ENCODE measurements around the gene C1QTNF9.
"Not testable (repeated sequence)": the region's sequence is repeated elsewhere in the genome, so short reads cannot be mapped to it uniquely, and the experiment has no call there.

Gene C1QTNF9

DNA sequence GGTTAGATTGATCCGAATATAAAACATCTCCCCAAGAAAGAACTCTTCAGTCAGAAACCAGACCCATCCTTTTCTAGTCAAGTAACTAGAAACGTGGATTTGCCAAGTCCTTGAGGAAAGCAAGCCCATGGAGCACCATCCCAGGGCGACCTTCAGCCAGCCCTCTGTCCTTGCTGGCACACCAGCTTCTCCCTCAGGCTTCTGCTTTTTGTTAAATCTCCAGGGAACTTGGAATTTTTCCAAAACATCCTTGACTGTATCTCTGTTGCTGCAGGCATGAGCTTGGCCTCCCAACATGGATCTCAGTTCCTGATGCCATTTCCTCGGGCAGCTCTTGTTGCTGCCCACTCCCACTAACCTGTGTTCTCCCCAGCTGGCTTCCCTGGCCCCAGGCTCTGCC lies 27.1 kb upstream of the C1QTNF9 start:
- no peak for DNase-seq

DNA sequence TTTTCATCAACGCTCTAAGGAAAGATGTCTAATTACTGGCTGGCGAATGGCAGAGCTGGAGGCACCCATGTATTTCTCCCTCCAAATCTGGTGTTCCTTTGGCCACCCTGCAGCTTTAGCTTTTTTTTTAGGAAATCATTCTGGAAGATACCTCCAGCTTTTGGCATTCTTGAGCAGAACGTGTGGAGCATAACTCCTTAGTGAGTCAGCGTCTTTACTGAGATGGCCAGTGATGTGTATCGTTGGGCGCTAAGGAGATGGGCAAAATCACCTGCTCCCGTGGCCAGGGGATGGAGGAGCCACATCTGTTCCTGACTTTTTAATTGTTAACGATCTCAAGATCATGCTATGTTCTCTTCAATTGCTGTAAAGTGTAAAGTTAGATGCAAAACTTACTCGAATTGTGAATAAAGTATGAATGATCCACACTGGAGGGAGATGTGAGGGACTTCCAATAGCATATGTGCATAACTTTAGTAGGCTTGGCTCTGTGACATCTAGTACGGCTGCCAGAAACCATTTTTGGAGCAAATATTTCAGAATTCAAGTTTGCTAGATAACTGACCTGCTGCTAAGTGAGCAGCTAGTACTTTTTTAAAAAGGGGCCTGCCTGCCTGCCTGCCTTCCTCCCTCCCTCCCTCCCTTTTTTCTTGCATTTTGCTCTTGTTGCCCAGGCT lies 24.4 kb upstream of the C1QTNF9 start:
- DNase-seq = no peak

DNA sequence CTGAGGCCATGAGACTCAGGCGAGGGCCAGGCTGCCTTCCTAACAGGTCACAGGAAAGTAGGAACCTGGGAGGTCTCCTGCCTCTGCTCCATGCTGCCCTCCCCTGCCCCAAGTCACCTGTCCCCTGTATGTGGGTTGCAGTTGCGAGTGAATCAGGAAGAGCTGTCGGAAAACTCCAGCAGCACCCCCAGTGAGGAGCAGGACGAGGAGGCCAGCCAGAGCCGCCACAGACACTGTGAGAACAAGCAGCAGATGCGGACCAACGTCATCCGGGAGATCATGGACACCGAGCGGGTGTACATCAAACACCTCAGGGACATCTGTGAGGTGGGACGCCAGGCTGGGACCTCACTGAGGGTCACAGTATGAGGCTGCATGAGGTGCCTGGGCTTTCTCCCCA lies 22.8 kb upstream of the C1QTNF9 start:
- DNase-seq = no peak

DNA sequence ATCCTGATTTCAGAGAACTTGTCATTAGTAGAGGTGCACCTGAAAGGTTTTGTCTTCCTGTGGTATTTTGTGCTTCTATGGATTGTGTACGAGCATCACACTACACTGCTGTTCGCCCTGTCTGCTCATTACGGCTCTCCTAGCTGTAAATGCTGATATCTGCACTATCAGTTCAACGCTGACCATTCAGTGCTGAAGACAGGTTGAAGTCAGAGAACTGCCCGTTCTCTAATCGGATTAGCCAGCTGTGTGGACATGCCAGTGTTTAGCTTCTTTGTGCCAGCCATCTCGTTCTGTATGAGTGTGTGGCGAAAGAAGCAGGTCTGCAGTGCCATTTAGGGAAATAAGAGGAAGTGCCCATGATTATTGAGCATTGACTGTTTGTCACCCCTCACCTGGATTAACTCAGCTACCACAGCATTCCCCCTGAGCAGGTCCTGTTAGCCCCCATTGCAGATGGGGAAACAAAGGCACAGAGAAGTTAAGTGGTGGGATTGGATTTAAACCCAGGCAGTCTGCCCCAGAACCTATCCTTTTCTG lies 21.6 kb upstream of the C1QTNF9 start:
- no peak for DNase-seq

DNA sequence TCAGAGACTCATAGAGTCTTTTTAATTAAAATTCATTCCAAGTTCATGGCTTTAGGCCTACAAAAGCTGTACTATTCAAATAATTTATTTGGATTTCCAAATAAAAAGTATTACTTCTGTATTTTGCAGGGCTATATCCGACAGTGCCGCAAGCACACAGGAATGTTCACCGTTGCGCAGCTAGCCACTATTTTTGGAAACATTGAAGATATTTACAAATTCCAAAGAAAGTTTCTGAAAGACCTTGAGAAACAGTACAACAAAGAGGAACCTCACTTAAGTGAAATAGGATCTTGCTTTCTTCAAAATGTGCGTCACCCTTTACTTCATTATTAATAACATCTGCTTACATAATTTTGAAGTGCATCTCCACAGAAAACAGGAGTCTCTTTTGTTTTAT lies 20.5 kb upstream of the C1QTNF9 start:
- no peak for DNase-seq

DNA sequence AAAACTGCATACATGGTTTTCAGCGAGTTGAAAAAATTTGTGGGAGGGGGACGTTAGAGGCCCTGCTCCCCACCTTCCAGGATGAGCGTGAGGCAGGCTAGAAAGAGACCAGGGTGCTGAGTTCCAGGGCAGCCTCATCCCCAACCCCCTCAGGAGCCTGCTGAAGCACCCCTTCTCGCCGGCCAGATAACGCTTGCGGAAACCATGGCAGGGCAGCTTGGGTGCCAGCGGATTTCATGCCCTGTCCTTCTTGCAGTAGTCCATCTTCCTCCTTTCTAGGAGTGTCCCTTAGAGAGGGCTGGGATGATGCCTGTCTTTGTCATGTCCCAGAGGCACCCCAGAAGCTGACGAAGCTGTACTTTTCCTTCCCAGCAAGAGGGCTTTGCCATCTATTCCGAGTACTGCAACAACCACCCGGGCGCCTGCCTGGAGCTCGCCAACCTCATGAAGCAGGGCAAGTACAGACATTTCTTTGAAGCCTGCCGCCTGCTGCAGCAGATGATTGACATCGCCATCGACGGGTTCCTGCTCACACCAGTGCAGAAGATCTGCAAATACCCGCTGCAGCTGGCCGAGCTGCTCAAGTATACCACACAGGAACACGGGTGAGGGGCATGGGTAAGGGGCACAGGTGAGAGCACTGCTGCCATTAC lies 19.0 kb upstream of the C1QTNF9 start:
- DNase-seq = no peak

DNA sequence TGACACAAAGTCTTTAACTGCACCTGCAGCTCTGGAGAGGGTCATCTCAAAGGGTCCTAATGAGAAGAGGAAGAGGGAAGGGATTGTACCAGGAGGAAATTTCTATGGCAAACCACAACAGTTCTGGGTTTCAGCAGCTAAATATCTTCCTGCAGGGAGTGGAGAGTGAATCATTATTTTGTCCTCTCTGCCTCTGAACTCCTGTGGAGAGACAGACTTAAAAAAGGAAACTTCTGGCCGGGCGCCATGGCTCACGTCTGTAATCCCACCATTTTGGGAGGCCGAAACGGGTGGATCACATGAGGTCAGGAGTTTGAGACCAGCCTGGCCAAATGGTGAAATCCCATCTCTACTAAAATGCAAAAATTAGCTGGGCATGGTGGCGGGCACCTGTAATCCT lies 16.9 kb upstream of the C1QTNF9 start:
- DNase-seq = no peak

DNA sequence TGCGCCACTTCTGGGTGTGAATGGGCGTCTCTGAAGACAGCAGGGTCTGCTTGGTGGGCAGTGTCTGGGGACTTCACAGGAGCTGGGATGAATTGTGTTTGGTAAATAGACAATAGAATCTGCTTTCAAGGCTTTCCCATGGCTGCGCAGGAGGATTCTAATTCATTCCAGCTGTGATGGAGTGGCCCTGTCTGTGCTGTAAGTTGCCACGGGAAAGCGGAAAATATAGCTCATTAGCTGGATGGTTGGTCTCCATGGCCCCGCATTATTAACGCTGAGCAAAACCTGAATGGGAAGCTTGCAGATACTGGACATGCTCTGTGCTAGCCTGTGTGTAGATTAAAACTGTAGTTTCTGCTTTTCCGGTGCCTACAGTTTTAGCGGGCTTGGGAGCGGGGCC lies 15.6 kb upstream of the C1QTNF9 start:
- no peak for DNase-seq

DNA sequence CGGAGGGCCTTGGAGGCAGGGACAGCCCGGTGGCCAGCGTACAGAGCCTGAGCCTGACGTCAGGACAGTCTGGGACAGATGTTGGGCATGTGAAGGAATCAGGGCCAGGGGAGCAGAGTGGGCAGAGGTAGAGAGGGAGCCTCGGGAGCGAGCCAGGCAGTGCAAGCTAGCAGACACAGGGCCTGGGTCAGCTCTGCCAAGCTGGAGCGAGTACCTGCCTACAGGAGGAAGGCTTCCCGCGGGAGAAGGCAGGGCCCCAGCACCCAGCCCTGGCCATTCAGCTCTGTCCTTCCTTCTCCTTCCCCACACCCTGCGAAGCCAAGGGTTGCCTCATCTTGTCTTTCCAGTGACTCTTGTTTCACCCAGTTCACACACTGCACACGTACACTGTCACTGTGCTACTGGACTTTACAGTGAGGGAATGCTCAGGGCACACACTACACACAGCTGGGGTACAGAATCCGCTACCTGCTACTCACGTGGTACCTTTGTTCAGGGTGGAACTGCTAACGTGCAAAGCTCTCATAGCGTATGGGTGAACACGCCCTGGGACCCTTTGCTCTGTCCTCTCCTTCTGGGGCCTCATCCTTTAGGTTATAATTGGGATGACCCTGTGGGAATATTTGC lies 9.8 kb upstream of the C1QTNF9 start:
- DNase-seq = no peak

DNA sequence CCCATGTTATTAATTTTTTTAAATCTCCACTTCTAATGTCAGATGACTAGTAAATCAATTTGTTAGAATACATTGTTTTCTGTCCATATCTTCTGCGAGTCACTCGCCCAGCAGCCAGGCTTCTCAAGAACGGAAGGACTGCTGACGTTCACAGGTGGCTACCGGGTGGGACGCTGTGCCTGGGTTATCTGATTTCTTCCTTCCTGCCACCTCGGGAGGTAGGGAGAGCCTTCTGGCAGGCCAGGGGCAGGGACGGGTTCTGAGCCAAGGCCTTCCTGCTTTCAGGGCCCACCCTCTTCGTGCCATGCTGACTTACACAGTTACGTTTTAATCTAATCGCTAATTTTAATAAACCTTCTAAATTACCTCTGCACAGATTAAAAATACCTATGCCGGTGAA lies 7.9 kb upstream of the C1QTNF9 start:
- DNase-seq = no peak

DNA sequence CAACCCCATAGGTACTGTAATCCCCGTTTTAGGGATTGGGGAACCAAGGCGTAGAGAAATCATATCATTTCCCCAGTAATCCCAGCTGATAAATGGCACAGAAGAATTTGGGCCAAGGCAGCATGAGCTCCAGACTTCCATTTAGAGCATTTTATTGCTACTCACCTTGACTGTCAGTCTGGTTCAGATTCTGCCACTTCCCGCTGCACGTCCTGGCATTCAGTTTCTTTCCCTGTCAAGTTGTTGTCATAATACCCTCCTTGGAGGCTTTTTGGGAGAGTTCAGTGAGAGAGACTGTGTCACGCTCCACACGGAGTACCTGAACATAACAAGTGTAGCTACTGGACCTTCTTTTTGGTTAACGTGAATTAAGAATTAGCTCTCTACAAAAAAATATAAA lies 7.5 kb upstream of the C1QTNF9 start:
- no peak for DNase-seq

DNA sequence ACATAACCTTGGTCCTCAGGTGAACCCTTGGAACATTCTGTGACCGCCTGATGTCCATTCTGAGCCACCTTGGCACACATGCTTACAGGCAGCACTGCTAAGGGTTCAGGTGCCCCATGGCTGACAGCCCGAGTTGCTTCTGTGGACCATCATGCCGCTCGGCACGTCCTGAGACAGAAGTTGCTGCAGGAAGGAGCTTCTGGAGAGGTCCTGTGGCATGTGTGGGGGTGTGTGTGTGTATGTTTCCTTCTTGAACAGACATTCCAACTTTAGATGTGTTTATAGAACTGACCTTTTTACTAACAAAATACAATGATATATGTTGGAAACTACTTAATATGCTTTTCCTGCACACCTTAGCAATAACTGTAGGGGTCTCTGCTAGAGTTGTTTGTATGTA lies 4.8 kb upstream of the C1QTNF9 start:
- no peak for DNase-seq

DNA sequence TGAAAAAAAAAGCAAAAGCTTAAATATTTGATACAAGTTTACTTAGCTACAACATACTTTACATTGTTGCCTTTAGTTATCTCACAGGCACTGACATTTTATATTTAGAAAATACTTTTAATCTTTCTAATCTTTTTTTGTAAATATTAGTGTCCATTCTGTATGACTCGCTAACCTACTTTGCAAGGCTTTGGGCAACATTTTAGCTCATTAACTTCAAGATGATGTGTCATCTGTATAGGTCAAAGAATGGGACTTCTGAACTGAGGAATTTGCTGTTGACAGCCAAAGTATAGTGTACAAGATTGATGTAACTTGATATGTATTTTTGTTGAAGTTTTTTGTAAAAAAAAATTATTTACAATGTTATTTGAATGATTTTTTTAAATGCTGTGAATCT lies 2.7 kb upstream of the C1QTNF9 start:
- DNase-seq = no peak

DNA sequence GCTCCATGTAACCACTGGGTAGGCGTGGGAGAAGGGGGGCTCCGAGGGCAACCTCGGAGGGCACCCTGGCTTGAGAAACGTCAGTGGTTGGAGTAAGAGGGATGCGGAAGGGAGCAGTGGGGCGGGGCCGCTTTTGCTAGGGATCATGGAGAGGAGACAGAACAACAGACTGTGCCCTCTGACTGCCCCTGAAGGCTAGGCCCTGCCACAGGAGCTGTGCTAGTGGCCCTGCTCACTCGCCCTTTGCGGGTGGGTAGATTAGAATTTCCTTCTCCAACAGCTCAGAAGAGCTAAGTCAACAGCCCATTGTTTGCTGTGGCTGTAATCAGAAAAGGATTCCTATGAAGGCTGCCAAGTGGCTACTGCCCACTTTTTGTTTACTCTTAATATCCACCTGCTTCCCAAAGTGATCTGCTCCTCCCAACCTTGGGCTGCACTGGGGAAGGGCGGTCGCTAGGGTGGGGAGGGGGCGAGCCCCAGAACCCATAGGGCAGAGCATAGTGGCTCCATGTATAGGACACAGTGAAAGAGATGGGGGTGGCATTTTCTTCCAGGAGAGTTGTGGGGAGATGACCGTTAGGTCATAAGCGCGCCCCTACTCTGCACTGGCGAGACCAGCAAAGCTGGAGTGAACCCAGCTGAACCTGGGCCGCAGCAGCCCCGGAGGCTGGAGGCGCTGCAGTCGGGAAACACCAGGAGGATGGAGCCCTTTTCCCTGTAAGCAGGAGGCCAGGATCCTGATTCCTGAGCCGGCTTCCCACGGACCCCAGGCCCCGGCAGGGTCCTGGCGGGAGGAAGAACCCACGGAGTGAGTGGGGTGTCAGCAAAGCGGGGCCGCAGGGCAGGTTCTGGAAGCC lies 1.9 kb upstream of the C1QTNF9 start:
- DNase-seq = no peak

DNA sequence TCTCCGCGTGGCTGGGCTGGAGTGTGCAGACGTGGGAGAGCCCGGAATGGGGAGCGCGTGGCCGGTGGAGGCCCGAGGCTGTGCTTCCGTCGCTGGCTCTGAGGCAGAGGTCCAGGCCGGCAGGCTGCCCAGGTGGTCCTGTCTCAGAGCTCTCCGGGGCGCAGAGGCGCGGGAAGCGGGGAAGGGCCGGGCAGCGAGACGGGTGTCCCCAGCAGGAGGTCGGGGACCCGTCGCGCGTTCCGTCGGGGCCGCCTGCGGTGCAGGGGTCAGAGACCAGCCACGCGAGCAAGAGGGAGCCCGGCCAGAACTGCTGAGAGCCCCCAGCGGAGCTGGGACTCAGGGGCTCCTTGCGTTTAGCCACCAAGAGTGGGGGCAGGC lies 1.3 kb upstream of the C1QTNF9 start:
- DNase-seq = no peak

DNA sequence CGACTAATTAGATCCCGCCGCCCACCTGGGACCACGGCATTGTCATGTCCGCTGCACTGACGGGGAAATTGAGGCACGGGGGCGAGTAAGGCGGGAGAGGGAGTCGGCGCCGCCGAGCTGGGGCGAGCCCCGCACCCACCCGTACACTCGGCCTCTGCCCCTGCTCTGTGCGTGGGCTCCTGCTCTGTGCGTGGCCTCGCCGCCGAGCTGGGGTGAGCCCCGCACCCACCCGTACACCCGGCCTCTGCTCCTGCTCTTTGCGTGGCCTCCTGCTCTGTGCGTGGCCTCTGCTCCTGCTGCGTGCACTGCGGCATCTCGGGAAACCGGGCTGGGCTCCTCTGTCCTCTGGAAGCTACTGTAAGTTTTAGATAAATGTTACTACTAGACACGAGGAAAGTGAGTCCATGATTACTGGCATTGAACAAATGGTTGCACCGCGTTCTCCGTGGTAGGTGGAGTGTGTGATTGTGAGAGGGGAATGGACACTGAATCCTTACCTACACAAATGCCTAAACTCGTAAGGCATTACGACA lies 826 bp upstream of the C1QTNF9 start:
- no peak for DNase-seq

DNA sequence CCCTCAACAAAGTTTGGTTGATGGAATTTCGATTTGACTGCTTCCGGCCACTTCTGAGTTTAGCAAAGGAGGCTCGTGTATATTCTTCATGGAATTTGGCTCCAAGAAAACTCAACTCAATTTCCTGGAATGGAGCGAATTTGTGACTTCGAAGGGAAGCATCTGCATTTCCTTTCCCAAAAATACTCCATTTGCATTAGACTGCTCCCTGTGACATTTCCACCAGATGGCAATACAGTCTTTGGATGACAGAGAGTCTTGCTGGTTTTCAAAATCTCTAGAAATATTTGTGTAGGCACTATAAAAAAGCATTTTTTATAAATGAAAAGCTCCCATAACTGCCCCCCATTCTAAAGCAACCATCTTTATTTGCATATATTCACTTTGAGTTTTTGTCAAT lies 4.1 kb downstream of the C1QTNF9 start:
- no peak for DNase-seq

DNA sequence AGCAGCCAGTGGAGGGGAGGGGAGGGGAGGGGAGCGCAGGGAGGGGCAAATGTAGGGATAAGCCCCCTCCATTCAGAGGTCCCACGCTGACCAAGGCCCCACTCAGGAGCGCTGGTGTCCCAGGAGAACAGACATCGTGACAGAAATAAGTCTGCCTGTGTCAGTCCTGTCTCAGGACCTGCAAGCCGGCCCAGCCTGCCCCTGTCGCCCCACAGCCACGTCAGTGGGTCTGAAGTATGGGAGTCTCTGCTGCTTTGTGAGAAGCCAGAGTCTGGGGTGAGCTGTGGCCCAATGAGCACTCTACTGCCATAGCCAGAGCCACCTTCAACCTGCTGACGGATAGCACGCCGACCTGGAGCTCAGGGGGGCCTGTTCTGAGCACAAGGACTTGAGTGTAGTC lies 8.5 kb downstream of the C1QTNF9 start:
- DNase-seq = not testable (repeated sequence)

DNA sequence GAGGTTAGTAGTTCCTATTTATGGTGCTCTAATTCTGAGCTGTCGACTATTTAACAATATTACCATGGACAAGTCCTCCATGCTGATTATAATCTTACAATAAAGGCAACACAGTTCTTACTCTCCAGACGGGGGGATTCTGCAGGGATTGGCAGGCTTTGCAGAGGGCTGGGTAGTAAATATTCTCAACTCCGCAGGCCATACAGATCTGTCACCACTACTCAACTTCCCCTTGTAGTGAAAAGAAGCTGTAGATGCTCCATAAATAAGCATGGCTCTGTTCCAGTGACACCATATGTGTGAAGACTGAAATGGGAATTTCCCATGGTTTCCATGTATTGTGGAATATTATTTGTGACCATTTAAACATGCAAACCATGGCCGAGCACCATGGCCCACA lies 9.5 kb downstream of the C1QTNF9 start:
- DNase-seq = not testable (repeated sequence)

DNA sequence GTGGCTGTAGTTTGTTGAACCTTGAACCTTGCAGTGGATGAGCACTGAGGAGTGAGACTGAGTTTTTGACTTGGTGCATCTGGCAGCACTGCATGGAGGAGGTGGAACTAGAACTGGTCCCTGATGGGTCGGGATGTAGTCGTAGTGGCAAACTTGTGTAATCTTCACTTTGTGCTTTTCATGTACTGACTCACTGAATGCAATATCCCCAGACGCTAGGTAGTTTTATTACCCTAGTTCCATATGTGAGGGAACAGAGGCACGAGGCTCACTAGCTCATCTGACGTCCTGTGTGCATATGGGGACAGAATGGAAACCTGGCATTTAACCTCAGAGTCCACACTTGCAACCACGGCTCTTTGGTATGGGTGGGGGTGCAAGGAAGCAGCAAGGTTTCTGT lies 10.3 kb downstream of the C1QTNF9 start:
- not testable (repeated sequence) for DNase-seq

DNA sequence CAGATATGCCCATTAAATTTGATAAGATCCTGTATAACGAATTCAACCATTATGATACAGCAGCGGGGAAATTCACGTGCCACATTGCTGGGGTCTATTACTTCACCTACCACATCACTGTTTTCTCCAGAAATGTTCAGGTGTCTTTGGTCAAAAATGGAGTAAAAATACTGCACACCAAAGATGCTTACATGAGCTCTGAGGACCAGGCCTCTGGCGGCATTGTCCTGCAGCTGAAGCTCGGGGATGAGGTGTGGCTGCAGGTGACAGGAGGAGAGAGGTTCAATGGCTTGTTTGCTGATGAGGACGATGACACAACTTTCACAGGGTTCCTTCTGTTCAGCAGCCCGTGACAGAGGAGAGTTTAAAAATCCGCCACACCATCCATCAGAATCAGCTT lies 12.0 kb downstream of the C1QTNF9 start:
- DNase-seq = not testable (repeated sequence)

DNA sequence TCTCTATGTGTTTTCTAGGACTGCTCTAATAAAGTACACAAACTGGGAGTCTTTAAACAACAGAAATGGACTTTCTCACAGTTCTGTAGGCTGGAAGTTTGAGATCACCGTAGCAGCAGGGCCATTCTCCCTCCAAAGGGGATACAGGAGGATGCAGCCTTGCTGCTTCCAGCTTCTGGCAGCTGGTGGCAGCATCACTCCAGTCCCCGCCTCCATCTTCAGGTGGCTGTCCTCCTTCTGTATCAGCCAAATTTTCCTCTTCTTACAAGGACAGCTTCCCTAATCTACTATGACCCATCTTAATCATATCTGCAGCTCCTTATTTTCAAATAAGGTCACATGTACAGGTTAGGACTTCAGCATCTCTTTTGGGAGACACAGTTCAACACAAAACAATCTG lies 13.1 kb downstream of the C1QTNF9 start:
- not testable (repeated sequence) for DNase-seq

Data from CD4-positive, alpha-beta T cell treated with Interleukin-15 for 1 hour (primary cell).